HepG2 (cell line): Measurements from ENCODE around the gene CSH1. TPM values are rescaled to one million over a fixed set of nuclear protein-coding genes. Genes with fewer than 3 reads are reported as not detected.

ENCODE experiments used
- CEBPB ChIP-seq: IDR thresholded peaks from 2 replicates; pipeline ENCODE4 v1.6.1; 2011; ENCODE audit warnings: low read depth, low read length, improper control_type of control experiment, borderline replicate concordance
- EP300 ChIP-seq, 3 experiments: sonication (generic) in 1 of 3; formaldehyde crosslinking in 1 of 3; IDR thresholded peaks; 2 replicates each; pipeline versions ENCODE4 v1.5.1 to v1.6.1; 2011 to 2020; ENCODE audit warnings: low read depth in 2 of 3, low read length in 2 of 3, borderline replicate concordance in 1 of 3, improper control_type of control experiment in 1 of 3, mild to moderate bottlenecking in 1 of 3, missing genetic modification reagents in 1 of 3, moderate library complexity in 1 of 3
- GTF2F1 ChIP-seq: fragments of 150-350 bp; IDR thresholded peaks from 2 replicates; pipeline ENCODE4 v1.6.1; 2014; ENCODE audit warnings: low read length
- HMG20A ChIP-seq: IDR thresholded peaks from 2 replicates; pipeline ENCODE4 v1.6.1; 2016; ENCODE audit warnings: borderline replicate concordance
- JDP2 ChIP-seq: sonication (generic); formaldehyde crosslinking; IDR thresholded peaks from 2 replicates; pipeline ENCODE4 v1.8.1; 2022; ENCODE audit warnings: missing genetic modification reagents, borderline replicate concordance
- KDM3A ChIP-seq: IDR thresholded peaks from 2 replicates; pipeline ENCODE4 v1.6.1; 2018; ENCODE audit warnings: low read depth, missing compliant biosample characterization
- KDM5B ChIP-seq: sonication (generic); formaldehyde crosslinking; IDR thresholded peaks from 2 replicates; pipeline ENCODE4 v1.4.0; 2020; ENCODE audit warnings: missing genetic modification reagents, mild to moderate bottlenecking, borderline replicate concordance
- MZF1 ChIP-seq: sonication (generic); formaldehyde crosslinking; IDR thresholded peaks from 2 replicates; pipeline ENCODE4 v1.8.1; 2023; ENCODE audit warnings: mild to moderate bottlenecking, missing genetic modification reagents, borderline replicate concordance
- NBN ChIP-seq: fragments of 450-650 bp; conservative IDR thresholded peaks from 2 replicates; pipeline ENCODE4 v1.6.1; 2017
- NCOA1 ChIP-seq: sonication (generic); formaldehyde crosslinking; IDR thresholded peaks from 2 replicates; pipeline ENCODE4 v1.9.0; 2021; ENCODE audit warnings: missing genetic modification reagents
- NR2F6 ChIP-seq, 2 experiments: IDR thresholded peaks; 2 replicates each; pipeline ENCODE4 v1.6.1; 2016; ENCODE audit warnings: antibody characterized with exemption in 1 of 2, mild to moderate bottlenecking in 1 of 2
- PATZ1 ChIP-seq: sonication (generic); formaldehyde crosslinking; IDR thresholded peaks from 2 replicates; pipeline ENCODE4 v1.4.0; 2020; ENCODE audit warnings: missing genetic modification reagents
- PRPF4 ChIP-seq: fragments of 200-400 bp; formaldehyde crosslinking; IDR thresholded peaks from 2 replicates; pipeline ENCODE4 v1.6.1; 2016; ENCODE audit warnings: low read length, low read depth; ENCODE audit not compliant: poor library complexity, severe bottlenecking
- PTBP1 ChIP-seq: fragments of 200-400 bp; formaldehyde crosslinking; IDR thresholded peaks from 2 replicates; pipeline ENCODE4 v1.6.1; 2018; ENCODE audit warnings: low read length, low read depth; ENCODE audit not compliant: poor library complexity, severe bottlenecking
- TCF7 ChIP-seq: sonication (generic); IDR thresholded peaks from 2 replicates; pipeline ENCODE4 v1.6.1; 2016; ENCODE audit warnings: antibody characterized with exemption, low read depth
- TGIF2 ChIP-seq: IDR thresholded peaks from 2 replicates; pipeline ENCODE4 v1.6.1; 2016; ENCODE audit warnings: control low read depth, missing compliant biosample characterization
- U2AF2 ChIP-seq: fragments of 200-400 bp; formaldehyde crosslinking; IDR thresholded peaks from 2 replicates; pipeline ENCODE4 v1.6.1; 2017; ENCODE audit warnings: low read depth, mild to moderate bottlenecking, low read length
- ZNF143 ChIP-seq: sonication (generic); formaldehyde crosslinking; IDR thresholded peaks from 2 replicates; pipeline ENCODE4 v1.4.0; 2020; ENCODE audit warnings: missing genetic modification reagents
- ZNF337 ChIP-seq: sonication (generic); formaldehyde crosslinking; IDR thresholded peaks from 2 replicates; pipeline ENCODE4 v1.5.1; 2020; ENCODE audit warnings: missing genetic modification reagents, low read depth, mild to moderate bottlenecking, borderline replicate concordance
- ZNF761 ChIP-seq: sonication (generic); formaldehyde crosslinking; conservative IDR thresholded peaks from 2 replicates; pipeline ENCODE4 v1.4.0; 2020; ENCODE audit warnings: mild to moderate bottlenecking, missing genetic modification reagents
- ZSCAN20 ChIP-seq: sonication (generic); formaldehyde crosslinking; IDR thresholded peaks from 2 replicates; pipeline ENCODE4 v1.4.0; 2020; ENCODE audit warnings: missing genetic modification reagents, mild to moderate bottlenecking, borderline replicate concordance
- polyA plus RNA-seq, 8 experiments: library from polyadenylated mRNA; depleted of rRNA in 3 of 8; stranded (reverse) in 7 of 8; unstranded in 1 of 8; fragments of >200 nt; fragmentation: Illumina TruSeq in 4 of 8; extraction: Trizol in 4 of 8; gene quantifications; 2 replicates each; pipeline versions ENCODE4 v1.2.1 to v1.2.3, GENCODE V29; 2011 to 2016; ENCODE audit warnings: low read depth in 4 of 8, missing spikeins in 1 of 8, mixed read lengths in 1 of 8; ENCODE audit not compliant: insufficient read depth in 1 of 8
- total RNA-seq, 5 experiments: library from RNA; depleted of rRNA; stranded (reverse); fragments of >200 nt; fragmentation: Illumina TruSeq; extraction: Trizol; gene quantifications; 2 replicates each; pipeline ENCODE4 v1.2.3, GENCODE V29; 2016; ENCODE audit warnings: low read depth in 1 of 5
- TF ChIP-seq, protein P1 (sequence below): fragments of 450-650 bp; IDR thresholded peaks from 2 replicates; pipeline ENCODE4 v1.6.1; 2017
- TF ChIP-seq, protein P2 (sequence below): sonication (generic); formaldehyde crosslinking; IDR thresholded peaks from 2 replicates; pipeline ENCODE4 v1.4.0; 2020; ENCODE audit warnings: missing genetic modification reagents
- TF ChIP-seq, protein P3 (sequence below): sonication (generic); formaldehyde crosslinking; IDR thresholded peaks from 2 replicates; pipeline ENCODE4 v1.4.0; 2020; ENCODE audit warnings: mild to moderate bottlenecking, missing genetic modification reagents
- TF ChIP-seq, protein P4 (sequence below): sonication (generic); formaldehyde crosslinking; IDR thresholded peaks from 2 replicates; pipeline ENCODE4 v1.5.1; 2020; ENCODE audit warnings: mild to moderate bottlenecking, missing genetic modification reagents, borderline replicate concordance

CSH1 gene
- total and polyA plus RNA-seq, 2 of the 13 experiments (the other 11 are each of a cell fraction or from before 2014, with no cell fraction given), result not detected

DNA sequence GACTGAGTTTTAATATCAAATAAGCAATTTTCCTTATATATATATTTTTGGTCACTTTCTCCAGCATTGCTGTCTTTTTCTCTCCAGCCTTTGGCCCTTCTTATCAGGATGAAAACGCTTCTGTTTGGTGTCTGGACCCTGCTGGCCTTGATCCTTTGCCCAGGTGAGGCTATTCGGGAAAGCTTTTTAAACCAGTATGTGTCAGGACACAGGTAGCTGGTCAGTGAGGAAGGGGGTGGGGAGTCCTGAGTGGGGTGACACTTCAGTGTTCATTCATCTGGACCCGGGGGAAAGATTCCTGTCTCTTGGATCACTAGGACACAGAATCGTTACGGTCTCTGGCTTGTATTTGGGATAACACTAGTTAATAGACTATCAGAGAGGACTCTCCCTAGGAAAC is 41.7 kb downstream of the CSH1 start (continued):
- TF ChIP-seq GTF2F1, result no peak
- TF ChIP-seq KDM5B (CRISPR knock-in tag), result no peak
- no peak for TF ChIP-seq CEBPB
- TF ChIP-seq HMG20A (CRISPR knock-in tag), result no peak
- no peak for TF ChIP-seq NBN
- TF ChIP-seq ZNF761 (CRISPR knock-in tag), result no peak
- TF ChIP-seq ZSCAN20 (CRISPR knock-in tag), result no peak
- TF ChIP-seq NR2F6 (IDR thresholded peaks at IDR 0.05), result peak; percentile 44; the same call in 1 of the 2 replicates
- peak; percentile 51 for TF ChIP-seq NR2F6 (CRISPR knock-in tag; IDR thresholded peaks at IDR 0.05)
- TF ChIP-seq U2AF2, result no peak
- no peak for TF ChIP-seq PTBP1
- TF ChIP-seq PRPF4, result no peak
- TF ChIP-seq, protein P1, sequence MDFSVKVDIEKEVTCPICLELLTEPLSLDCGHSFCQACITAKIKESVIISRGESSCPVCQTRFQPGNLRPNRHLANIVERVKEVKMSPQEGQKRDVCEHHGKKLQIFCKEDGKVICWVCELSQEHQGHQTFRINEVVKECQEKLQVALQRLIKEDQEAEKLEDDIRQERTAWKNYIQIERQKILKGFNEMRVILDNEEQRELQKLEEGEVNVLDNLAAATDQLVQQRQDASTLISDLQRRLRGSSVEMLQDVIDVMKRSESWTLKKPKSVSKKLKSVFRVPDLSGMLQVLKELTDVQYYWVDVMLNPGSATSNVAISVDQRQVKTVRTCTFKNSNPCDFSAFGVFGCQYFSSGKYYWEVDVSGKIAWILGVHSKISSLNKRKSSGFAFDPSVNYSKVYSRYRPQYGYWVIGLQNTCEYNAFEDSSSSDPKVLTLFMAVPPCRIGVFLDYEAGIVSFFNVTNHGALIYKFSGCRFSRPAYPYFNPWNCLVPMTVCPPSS, result no peak
- TF ChIP-seq, protein P2, sequence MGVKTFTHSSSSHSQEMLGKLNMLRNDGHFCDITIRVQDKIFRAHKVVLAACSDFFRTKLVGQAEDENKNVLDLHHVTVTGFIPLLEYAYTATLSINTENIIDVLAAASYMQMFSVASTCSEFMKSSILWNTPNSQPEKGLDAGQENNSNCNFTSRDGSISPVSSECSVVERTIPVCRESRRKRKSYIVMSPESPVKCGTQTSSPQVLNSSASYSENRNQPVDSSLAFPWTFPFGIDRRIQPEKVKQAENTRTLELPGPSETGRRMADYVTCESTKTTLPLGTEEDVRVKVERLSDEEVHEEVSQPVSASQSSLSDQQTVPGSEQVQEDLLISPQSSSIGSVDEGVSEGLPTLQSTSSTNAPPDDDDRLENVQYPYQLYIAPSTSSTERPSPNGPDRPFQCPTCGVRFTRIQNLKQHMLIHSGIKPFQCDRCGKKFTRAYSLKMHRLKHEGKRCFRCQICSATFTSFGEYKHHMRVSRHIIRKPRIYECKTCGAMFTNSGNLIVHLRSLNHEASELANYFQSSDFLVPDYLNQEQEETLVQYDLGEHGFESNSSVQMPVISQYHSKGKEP (CRISPR knock-in tag), result no peak
- TF ChIP-seq TGIF2, result no peak
- TF ChIP-seq MZF1 (CRISPR knock-in tag), result no peak
- TF ChIP-seq TCF7, result peak; percentile 32; the same call in 1 of the 2 replicates
- TF ChIP-seq ZNF337, result no peak
- TF ChIP-seq NCOA1 (CRISPR knock-in tag), result 0 out of 2 replicates have a peak, but pooled peaks have one; percentile 69
- no peak for TF ChIP-seq PATZ1 (CRISPR knock-in tag)
- TF ChIP-seq KDM3A (CRISPR knock-in tag), result 0 out of 2 replicates have a peak, but pooled peaks have one; percentile 58
- TF ChIP-seq EP300 (IDR thresholded peaks at IDR 0.05; ENCODE audit: low read depth in 2 of 2, low read length in 2 of 2), result peak in 1 of 2 experiments; percentile 63; a peak in 2 of 4 replicates
- TF ChIP-seq EP300 (CRISPR knock-in tag; IDR thresholded peaks at IDR 0.05; ENCODE audit: borderline replicate concordance), result no peak
- TF ChIP-seq JDP2 (CRISPR knock-in tag), result no peak
- TF ChIP-seq, protein P3, sequence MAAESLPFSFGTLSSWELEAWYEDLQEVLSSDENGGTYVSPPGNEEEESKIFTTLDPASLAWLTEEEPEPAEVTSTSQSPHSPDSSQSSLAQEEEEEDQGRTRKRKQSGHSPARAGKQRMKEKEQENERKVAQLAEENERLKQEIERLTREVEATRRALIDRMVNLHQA, result no peak
- TF ChIP-seq, protein P4, sequence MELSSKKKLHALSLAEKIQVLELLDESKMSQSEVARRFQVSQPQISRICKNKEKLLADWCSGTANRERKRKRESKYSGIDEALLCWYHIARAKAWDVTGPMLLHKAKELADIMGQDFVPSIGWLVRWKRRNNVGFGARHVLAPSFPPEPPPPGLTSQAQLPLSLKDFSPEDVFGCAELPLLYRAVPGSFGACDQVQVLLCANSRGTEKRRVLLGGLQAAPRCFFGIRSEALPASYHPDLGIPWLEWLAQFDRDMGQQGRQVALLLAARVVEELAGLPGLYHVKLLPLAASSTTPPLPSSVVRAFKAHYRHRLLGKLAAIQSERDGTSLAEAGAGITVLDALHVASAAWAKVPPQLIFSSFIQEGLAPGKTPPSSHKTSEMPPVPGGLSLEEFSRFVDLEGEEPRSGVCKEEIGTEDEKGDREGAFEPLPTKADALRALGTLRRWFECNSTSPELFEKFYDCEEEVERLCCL, result no peak
- TF ChIP-seq ZNF143 (CRISPR knock-in tag), result no peak
